Endometrial microvascular endothelial cells (primary cell): ENCODE measurements around the gene TPM2. TPM values are rescaled to one million over a fixed set of nuclear protein-coding genes. Genes with fewer than 3 reads are reported as not detected.

ENCODE experiments used
- in situ Hi-C: cut with HindIII; loops from 2 replicates; pipeline ENCODE4 v1.10.0; 2017; ENCODE audit warnings: low sequenced_read_pairs, low pct_unique_long_range_greater_than_20kb; ENCODE audit errors: inconsistent ontology term
- total RNA-seq: library from RNA; depleted of rRNA; stranded (reverse); fragments of >200 nt; gene quantifications from one replicate; pipeline ENCODE4 v1.2.3, GENCODE V29; 2015; ENCODE audit errors: inconsistent ontology term

Gene TPM2
- total RNA-seq, 1 donor from 2014 or later, result 99.1 TPM

DNA sequence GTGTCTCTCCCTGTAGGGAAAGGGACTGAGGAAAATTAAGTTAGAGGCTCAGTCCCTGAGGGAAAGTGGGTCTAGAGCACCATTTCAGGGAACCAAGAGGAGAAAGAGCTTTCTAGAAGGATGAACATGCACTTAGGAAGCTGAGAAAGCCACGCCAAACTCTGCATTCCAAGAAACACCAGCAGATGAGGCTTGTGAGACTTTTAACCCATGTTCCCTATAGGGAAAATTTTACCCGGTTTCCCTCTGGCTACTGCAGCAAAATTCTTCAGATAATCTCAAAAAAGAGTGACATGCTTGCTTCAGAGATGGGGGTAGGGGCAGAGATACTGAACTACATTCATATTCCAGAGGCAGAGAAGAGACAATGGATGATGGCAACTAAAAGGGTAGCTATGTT is 33.7 kb upstream of the TPM2 start:
- in situ Hi-C loops, result no loop called here

- in situ Hi-C loops, result no loop called here
Measured at GRCh38 chr9:35719546-35719945, 29.8 kb upstream of the TPM2 start.

DNA sequence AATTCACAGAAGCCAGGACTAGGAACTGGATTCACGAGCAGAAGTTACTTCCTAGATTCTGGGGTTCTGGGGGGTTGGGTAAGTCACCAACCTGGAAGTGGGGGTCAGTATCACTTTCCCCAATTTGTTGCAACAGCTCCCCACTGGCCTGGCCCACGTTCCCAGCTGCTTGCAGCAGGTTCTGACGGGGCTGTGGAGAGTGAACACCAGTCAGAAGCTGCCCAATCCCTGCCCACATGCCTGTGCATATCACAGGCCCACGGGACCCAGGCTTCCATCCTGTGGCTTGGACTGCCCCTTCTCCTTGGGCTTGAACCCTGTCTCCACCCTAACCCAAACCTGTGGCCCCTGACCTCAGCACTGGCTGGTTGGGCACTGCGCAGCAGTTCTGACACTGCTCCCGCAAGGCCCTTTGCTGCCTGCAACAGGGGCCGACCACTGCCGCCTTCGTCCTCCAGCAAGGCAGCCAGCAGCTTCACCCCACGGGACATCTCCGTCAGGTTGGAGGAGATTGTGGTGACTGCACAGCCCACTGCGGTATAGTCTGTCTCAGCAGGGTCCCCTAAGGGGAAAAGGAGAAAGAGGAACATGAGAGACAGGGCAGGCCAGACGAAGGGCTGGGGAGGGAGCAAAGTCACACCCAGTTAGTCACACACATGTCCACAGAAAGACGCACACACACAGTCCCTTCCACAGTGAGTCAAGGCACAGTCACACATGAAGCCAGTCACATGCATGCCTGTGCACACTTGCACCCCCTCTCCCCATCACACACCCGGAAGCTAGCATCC is 29.2 kb upstream of the TPM2 start:
- in situ Hi-C loops, result no loop called here

GRCh38 chr9:35717132-35717870 is 27.6 kb upstream of the TPM2 start:
- in situ Hi-C loops, result no loop called here

- in situ Hi-C loops, result no loop called here
Measured at GRCh38 chr9:35716230-35716629, 26.5 kb upstream of the TPM2 start.

GRCh38 chr9:35714579-35715252 is 25.0 kb upstream of the TPM2 start:
- in situ Hi-C loops, result no loop called here

DNA sequence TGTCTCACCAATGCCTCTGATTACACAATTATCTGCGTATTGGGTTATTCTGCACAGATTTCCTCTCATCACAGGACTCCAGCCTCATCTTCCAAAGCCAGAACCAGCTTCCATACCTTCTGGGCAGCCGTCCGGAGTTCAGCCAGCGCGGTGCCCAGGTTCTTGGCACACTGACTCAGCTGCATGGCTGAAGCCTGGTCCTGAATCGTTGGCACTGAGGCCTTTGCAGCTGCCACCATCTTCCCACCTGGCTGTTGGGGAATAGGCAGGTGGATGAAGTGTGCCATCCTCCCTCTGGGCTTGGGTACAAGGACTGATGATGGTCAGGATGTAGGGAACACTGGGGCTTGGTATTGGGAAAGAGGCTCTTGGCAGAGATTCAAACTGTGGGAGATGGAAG is 24.4 kb upstream of the TPM2 start:
- in situ Hi-C loops, result no loop called here

DNA sequence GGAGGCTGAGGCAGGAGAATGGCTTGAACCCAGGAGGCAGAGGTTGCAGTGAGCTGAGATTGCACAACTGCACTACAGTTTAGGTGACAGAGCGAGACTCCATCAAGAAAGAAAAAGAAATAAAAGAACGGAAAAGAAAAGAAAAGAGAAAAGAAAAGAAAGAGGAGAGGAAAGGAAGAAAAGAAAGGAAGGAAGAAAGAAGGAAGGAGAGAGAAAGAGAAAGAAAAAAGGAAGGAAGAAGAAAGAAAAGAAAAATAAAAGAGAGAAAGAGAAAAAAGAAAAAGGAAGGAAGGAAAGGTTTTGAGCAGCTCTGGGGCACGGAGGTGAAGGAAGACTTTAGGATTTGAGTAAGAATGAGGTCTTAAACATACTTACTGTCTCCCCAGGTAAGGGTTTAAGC is 23.9 kb upstream of the TPM2 start:
- in situ Hi-C loops, result no loop called here

- in situ Hi-C loops, result no loop called here
Measured at GRCh38 chr9:35712762-35713400, 23.2 kb upstream of the TPM2 start.

GRCh38 chr9:35711501-35712428 is 22.0 kb upstream of the TPM2 start:
- in situ Hi-C loops, result no loop called here

GRCh38 chr9:35710818-35711500 is 21.2 kb upstream of the TPM2 start:
- in situ Hi-C loops, result no loop called here

- in situ Hi-C loops, result no loop called here
Measured at GRCh38 chr9:35708146-35708545, 18.4 kb upstream of the TPM2 start.

DNA sequence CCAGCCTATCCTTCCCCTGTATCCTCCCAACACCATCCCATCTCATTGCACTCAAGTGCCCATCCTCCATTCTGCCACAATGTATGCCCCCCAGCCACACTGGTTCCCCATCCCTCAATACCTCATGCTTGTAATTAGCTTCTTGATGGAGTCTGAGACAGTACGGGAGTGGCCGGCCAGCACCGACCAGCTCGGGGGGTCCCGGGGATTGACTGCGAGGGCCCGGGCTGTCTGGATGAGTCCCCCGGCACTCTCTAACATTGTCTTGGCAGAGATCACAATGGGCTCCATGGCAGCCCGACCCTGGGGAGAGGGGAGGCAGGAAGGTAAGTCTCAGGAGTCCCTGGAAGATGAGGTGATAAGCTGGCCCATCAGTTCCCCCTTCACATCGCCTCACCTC is 17.2 kb upstream of the TPM2 start:
- in situ Hi-C loops, result no loop called here

DNA sequence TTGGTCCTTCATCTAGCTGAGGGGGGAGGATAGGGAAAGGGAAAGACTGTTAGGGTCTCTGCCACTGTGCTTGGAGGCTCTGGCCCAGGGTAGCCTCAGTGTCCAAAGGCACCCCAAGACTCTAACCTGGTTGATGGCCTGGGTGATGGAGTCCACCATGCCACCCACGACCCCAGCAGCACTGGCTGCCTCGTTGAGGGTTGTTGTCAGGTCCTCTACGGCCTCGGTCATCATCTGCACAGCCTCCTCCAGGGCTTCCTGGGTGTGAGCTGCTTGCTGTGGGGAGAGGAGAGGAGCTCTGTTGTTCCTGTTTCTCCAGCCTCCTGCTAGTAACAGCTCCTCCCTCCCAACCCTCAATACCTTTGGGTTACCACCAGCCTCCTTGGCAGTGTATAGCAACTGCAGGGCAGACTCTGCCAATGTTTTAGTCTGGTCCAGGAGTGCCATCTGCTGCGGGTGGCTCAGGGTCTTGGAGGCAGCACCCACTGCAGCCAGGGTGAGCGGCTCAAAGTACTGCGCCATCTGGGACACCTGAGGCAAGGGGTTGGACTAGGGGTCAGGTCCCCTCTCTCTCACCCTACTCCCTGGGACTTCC is 16.2 kb upstream of the TPM2 start:
- in situ Hi-C loops, result no loop called here

DNA sequence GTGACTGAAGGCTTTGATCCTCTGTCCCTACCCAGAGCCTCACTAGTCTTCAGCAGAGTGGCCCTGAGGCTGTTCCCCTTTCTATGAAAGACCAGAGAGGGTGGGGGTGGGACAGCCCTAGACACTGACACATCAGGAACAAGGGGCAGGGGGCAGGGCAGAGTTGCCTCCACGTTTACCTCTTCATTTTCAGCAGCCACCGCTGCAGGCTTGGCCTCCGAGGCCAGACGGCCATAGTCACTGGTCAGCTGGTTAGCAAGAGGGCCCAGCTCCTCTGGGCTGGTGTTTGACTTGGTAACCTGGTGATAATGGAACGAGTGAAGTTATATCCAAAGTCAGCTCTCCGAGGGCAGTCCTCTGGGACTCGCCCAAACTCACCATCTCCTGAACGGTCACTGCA is 15.6 kb upstream of the TPM2 start:
- in situ Hi-C loops, result no loop called here

DNA sequence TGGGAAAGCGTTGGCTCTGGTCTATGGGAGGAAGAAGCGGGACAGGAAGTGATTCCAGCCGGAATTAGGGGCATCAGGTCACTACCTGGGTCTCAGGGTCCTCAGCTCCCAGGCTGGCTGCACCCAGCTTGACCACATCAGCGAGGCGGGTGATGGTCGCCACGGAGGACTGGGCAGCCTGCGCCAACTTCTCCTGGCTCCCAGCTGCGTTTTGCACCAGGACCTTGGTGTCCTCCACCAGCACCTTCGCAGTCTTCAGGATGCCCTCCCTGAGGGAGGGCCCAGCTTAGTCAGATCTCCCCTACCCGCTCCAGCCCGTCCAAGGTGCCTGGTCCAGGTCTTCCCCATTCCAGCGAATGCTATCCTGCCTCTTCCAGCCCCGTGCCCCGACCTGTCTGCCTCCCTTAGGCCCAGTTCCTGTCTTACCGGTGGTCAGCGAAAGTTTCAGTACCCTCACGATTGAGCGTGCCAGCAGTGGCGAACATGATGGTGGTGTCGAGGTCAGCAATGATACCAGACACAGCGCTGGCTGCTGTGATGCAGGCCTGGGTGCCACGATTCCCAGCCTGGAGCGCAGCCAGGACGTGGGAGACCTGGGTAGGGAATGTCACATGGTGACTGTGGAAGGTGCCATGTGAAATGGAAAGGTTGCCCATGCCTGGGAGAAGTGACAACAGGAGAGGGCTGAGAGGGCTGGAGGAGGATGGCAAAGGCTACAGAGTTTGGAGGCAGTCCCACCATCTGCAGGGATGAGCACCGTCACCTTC is 14.4 kb upstream of the TPM2 start:
- in situ Hi-C loops, result no loop called here

GRCh38 chr9:35702696-35703095 is 13.0 kb upstream of the TPM2 start:
- in situ Hi-C loops, result no loop called here
